ENCODE results near the gene SLC14A1.

DNA sequence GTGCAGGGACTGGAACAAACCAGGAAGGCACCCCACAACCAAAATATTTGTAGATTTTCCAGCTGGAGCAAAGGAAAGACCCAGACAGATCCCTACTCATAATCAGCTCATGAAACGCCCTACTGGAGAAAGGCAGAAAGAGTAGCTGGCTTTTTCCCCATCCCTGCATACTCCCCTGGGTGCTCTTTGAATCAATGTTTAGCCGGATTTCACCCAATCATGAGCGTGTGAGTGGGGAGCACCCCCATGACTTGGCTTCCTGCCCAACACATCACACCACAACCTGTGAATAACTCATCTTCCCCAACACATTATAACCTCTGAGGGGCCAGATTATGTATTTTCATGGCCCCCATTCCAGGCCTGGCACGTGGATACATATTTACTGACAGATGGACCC, 35.1 kb upstream of the SLC14A1 start:
- TF ChIP-seq, protein P1, sequence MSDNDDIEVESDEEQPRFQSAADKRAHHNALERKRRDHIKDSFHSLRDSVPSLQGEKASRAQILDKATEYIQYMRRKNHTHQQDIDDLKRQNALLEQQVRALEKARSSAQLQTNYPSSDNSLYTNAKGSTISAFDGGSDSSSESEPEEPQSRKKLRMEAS (IDR thresholded peaks at IDR 0.05): no peak
- no peak for TF ChIP-seq TBP (IDR thresholded peaks at IDR 0.05; ENCODE audit: low read depth, low read length)
- no peak for TF ChIP-seq RAD21 (IDR thresholded peaks at IDR 0.05 in 1 of 2, conservative IDR thresholded peaks at IDR 0.05 in 1 of 2; ENCODE audit: low read depth in 2 of 2, low read length in 2 of 2)
- no peak for TF ChIP-seq EZH2 (IDR thresholded peaks at IDR 0.05; ENCODE audit: low read depth, low read length, severe bottlenecking)
